ENCODE results near the gene CXCL6.

DNA sequence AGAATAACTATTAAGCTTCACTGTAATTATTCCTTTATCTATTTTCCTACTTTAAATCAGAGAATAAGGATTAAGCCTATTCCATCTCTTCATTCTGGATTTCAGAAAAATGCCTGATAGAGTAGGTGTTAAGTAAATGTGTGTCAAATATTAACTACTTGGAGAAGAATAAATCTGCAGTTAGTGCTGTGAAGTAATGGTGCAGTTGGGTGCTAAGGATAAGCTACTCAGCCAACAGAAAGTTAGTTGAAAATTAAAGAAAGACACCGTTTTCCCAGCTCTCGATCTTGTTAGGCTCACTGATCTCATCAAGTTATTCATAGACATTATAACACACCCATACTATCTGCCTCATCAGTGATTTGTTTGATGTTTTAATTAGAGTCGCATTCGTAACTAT, 23.7 kb downstream of the CXCL6 start:
- TF ChIP-seq, protein P1, sequence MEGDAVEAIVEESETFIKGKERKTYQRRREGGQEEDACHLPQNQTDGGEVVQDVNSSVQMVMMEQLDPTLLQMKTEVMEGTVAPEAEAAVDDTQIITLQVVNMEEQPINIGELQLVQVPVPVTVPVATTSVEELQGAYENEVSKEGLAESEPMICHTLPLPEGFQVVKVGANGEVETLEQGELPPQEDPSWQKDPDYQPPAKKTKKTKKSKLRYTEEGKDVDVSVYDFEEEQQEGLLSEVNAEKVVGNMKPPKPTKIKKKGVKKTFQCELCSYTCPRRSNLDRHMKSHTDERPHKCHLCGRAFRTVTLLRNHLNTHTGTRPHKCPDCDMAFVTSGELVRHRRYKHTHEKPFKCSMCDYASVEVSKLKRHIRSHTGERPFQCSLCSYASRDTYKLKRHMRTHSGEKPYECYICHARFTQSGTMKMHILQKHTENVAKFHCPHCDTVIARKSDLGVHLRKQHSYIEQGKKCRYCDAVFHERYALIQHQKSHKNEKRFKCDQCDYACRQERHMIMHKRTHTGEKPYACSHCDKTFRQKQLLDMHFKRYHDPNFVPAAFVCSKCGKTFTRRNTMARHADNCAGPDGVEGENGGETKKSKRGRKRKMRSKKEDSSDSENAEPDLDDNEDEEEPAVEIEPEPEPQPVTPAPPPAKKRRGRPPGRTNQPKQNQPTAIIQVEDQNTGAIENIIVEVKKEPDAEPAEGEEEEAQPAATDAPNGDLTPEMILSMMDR (IDR thresholded peaks at IDR 0.05) = no peak
- TF ChIP-seq POLR2A (IDR thresholded peaks at IDR 0.05) = no peak

Measured in lower leg skin (tissue), 3 donors.